Upper lobe of left lung (tissue), 6 donors: ENCODE data around the gene MYO9B. TPM values are rescaled to one million over a fixed set of nuclear protein-coding genes. Genes with fewer than 3 reads are reported as not detected.

Experiments used
- ATAC-seq, 2 donors: fragments of 200-7000 bp; cut with Tn5 transposase; one replicate each; pipeline ENCODE4 v1.9.1; 2022; ENCODE audit warnings: mild to moderate bottlenecking in 2 of 2, moderate library complexity in 2 of 2; ENCODE audit not compliant: low FRiP score in 2 of 2
- DNase-seq, 2 donors: peaks; one replicate each; pipeline ENCODE4 v3.0.0-alpha.2; 2019 to 2020
- H3K27ac ChIP-seq, 4 donors: fragments of 200-600 bp; sonication (generic); one replicate each; pipeline ENCODE4 v1.5.1; 2016 to 2019
- H3K27me3 ChIP-seq, 4 donors: fragments of 200-600 bp; sonication (generic); one replicate each; pipeline ENCODE4 v1.5.1; 2017 to 2019
- H3K36me3 ChIP-seq, 4 donors: fragments of 200-600 bp; sonication (generic); one replicate each; pipeline ENCODE4 v1.5.1; 2016 to 2019
- H3K4me1 ChIP-seq, 4 donors: fragments of 200-600 bp; sonication (generic); one replicate each; pipeline ENCODE4 v1.5.1; 2018 to 2019
- H3K4me3 ChIP-seq, 4 donors: fragments of 200-600 bp; sonication (generic); one replicate each; pipeline ENCODE4 v1.5.1; 2017 to 2019; ENCODE audit warnings: mild to moderate bottlenecking in 2 of 4, moderate library complexity in 1 of 4
- H3K9me3 ChIP-seq, 4 donors: fragments of 200-600 bp; sonication (generic); one replicate each; pipeline ENCODE4 v1.5.1; 2018 to 2019
- CTCF ChIP-seq, 6 experiments: fragments of 450-650 bp in 4 of 6; fragments of 200-600 bp in 2 of 6; sonication (generic) in 2 of 6; IDR thresholded peaks; one replicate each; pipeline ENCODE4 v1.5.1; 2016 to 2019; ENCODE audit warnings: antibody characterized with exemption in 6 of 6
- EP300 ChIP-seq, 4 donors: sonication (generic); formaldehyde crosslinking; IDR thresholded peaks; one replicate each; pipeline ENCODE4 v1.5.1; 2017; ENCODE audit warnings: antibody characterized with exemption in 4 of 4, control low read depth in 2 of 4
- POLR2A ChIP-seq, 4 donors: fragments of 450-650 bp; IDR thresholded peaks; one replicate each; pipeline ENCODE4 v1.5.1; 2016 to 2017; ENCODE audit warnings: antibody characterized with exemption in 4 of 4, mild to moderate bottlenecking in 2 of 4
- POLR2AphosphoS5 ChIP-seq, 2 donors: sonication (generic); formaldehyde crosslinking; IDR thresholded peaks; one replicate each; pipeline ENCODE4 v1.5.1; 2017; ENCODE audit warnings: antibody characterized with exemption in 2 of 2
- WGBS, 2 donors: methylation state at CpG; one replicate each; pipeline ENCODE4 v1.1.5; 2017 to 2018; 5-methylcytosine and 5-hydroxymethylcytosine counted together
- total RNA-seq, 6 donors: library from RNA; depleted of rRNA in 4 of 6; stranded (reverse); fragments of >200 nt in 4 of 6; gene quantifications; one replicate each; pipeline versions ENCODE4 v1.1.0 to v1.2.1, GENCODE V29; 2016 to 2021
- donor health status: DM: no; HTN: no; CAD: no; lungs with moderate emphysema.
- donor health status: DM: no; HTN: yes; CAD: no; lungs with severe emphysema.

The MYO9B gene
- total RNA-seq, 6 donors from 2014 or later: 72.3 to 408 (median 146) TPM

DNA sequence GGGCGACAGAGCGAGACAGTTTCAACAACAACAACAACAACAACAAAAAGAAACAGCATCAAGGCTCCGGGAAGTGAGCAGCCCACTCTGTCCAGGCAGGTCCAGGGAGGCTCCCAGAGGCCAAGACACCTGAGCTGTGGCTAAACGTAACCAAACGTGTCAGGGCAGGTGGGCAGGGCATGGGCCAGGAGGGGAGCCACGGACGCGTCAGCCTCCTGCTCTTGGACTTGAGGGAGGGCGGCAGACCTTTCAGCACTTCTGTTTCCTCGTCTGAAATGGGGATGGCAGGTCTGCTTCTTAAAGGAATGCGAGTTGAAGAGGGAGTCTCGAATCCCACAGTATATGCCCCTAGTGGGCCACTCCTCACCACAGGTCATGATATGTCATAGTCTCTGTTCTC lies 53.8 kb downstream of the MYO9B start:
- no peak for DNase-seq
- no peak for ATAC-seq
- peaks cover 13 to 29% (median 16%) of the 10 kb centered on the region in 4 donors for H3K4me1 ChIP-seq
- TF ChIP-seq CTCF (IDR thresholded peaks at IDR 0.05) (no peak), POLR2A (IDR thresholded peaks at IDR 0.05) (no peak), POLR2AphosphoS5 (IDR thresholded peaks at IDR 0.05) (no peak), EP300 (IDR thresholded peaks at IDR 0.05) (no peak)
- H3K4me3 ChIP-seq: no peak overlapping the region
- H3K27ac ChIP-seq: no peak overlapping the region
- H3K27me3 ChIP-seq: no peaks in the 10 kb centered on the region
- no peaks in the 10 kb centered on the region for H3K9me3 ChIP-seq
- WGBS, 2 donors: 81 to 88% methylated on average over 12 of the region's 12 CpGs
- peaks cover 0 to 5% (median 0%) of the 10 kb centered on the region in 4 donors for H3K36me3 ChIP-seq

GRCh38 chr19:17135001-17135853 lies 59.6 kb downstream of the MYO9B start:
- H3K4me3 ChIP-seq: peak overlapping the region in 2 of 4 donors; percentile 26 to 28
- no peaks in the 10 kb centered on the region for H3K27me3 ChIP-seq
- H3K36me3 ChIP-seq: peaks cover 0 to under 1% (median 0%) of the 10 kb centered on the region in 4 donors
- peak; percentile 88 to 95 for DNase-seq
- H3K27ac ChIP-seq: peak overlapping the region; percentile 83 to 93 (median 90)
- peak in 1 of 4 donors; percentile 40 for TF ChIP-seq POLR2A (IDR thresholded peaks at IDR 0.05)
- peak in 1 of 6 experiments; percentile 35 for TF ChIP-seq CTCF (IDR thresholded peaks at IDR 0.05)
- TF ChIP-seq POLR2AphosphoS5 (IDR thresholded peaks at IDR 0.05): peak; percentile 72 to 75
- peak in 1 of 4 donors; percentile 70 for TF ChIP-seq EP300 (IDR thresholded peaks at IDR 0.05)
- peak; percentile 88 to 91 for ATAC-seq
- H3K4me1 ChIP-seq: peaks cover 32 to 51% (median 42%) of the 10 kb centered on the region in 4 donors
- no peaks in the 10 kb centered on the region for H3K9me3 ChIP-seq
- 10 to 20% methylated on average over 18 to 28 of the region's 30 CpGs for WGBS, 2 donors

GRCh38 chr19:17136021-17136420 lies 60.4 kb downstream of the MYO9B start:
- TF ChIP-seq EP300 (IDR thresholded peaks at IDR 0.05): no peak
- no peak for TF ChIP-seq POLR2A (IDR thresholded peaks at IDR 0.05)
- TF ChIP-seq CTCF (IDR thresholded peaks at IDR 0.05): no peak
- TF ChIP-seq POLR2AphosphoS5 (IDR thresholded peaks at IDR 0.05): no peak
- Histone ChIP-seq H3K27me3 (no peaks in the 10 kb centered on the region), H3K4me3 (peak overlapping the region in 2 of 4 donors; percentile 26 to 28), H3K36me3 (no peaks in the 10 kb centered on the region), H3K9me3 (no peaks in the 10 kb centered on the region), H3K27ac (peak overlapping the region; percentile 83 to 93 (median 90)), H3K4me1 (peaks cover 32 to 53% (median 42%) of the 10 kb centered on the region in 4 donors)
- DNase-seq (no peak), ATAC-seq (no peak)
- 64 to 68% methylated on average over 8 to 9 of the region's 9 CpGs for WGBS, 2 donors

GRCh38 chr19:17136617-17137016 lies 61.0 kb downstream of the MYO9B start:
- Histone ChIP-seq H3K4me1 (peaks cover 32 to 59% (median 42%) of the 10 kb centered on the region in 4 donors), H3K9me3 (no peaks in the 10 kb centered on the region), H3K4me3 (no peak overlapping the region), H3K27me3 (no peaks in the 10 kb centered on the region), H3K36me3 (no peaks in the 10 kb centered on the region), H3K27ac (peak overlapping the region; percentile 83 to 93 (median 90))
- no peak for TF ChIP-seq CTCF (IDR thresholded peaks at IDR 0.05)
- no peak for TF ChIP-seq EP300 (IDR thresholded peaks at IDR 0.05)
- TF ChIP-seq POLR2AphosphoS5 (IDR thresholded peaks at IDR 0.05): no peak
- TF ChIP-seq POLR2A (IDR thresholded peaks at IDR 0.05): no peak
- ATAC-seq (no peak), DNase-seq (no peak)
- 93 to 95% methylated on average over 9 to 11 of the region's 11 CpGs for WGBS, 2 donors
